Measurements from ENCODE around the gene FRMD5.
A peak's percentile ranks its signal among the peaks of the same experiment; 100 is the strongest.
"Not testable (repeated sequence)": the region's sequence is repeated elsewhere in the genome, so short reads cannot be mapped to it uniquely, and the experiment has no call there.

The FRMD5 gene

DNA sequence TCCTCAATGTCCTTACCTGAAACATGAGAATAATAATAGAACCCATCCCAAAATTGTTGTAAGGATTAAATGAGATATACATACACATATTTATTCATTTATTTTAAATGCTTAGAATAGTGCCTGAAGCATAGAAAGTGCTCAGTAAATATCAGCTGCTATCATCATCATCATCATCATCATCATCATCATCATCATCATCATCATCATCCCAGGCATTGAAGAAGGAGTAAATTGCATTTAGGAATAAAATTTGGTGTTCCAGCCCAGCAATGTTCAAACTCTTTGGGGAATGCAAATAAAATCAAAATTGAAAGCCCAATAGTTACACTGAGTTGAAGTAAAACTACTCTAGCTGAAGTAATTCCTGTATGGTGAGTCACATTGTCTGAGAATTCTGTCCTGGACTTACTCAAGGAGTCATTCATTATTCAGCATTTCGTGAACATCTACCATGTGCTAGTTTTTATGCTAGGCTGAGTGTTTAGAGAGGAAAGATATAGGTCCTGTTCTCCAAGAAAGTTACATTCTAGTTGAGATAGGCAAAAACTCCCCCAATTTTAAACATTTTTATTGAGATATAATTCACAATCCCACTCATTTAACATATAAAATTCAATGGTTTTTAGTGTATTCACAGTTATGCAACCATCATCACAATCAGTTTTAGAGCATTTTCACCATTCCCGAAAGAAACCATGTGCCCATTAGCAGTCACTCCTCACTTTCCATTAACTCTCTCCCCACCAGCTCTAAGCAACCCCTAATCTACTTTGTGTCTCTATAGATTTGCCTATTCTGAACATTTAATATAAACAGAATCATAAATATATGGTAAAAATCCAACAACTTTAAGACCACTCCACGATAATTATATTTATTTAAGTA lies 107.2 kb downstream of the FRMD5 start:
- no peak for DNase-seq

DNA sequence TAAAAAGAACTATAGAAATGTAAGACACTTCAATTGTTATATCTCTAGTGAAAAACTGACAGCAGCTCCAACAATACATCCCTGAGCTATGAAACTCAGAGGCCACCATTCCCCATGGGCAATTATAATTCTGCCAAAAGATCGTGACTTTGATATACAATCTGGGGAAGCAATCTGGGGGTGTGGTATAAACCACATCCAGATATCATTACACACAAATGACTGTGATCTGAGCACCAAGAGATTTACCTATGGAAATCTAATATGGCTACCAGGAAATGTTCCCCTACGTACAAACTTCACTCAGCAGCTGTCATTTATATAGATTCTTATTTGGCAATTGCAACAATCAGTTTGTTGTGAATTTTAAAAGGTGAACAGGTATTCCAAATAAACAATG lies 110.3 kb downstream of the FRMD5 start:
- DNase-seq = no peak

DNA sequence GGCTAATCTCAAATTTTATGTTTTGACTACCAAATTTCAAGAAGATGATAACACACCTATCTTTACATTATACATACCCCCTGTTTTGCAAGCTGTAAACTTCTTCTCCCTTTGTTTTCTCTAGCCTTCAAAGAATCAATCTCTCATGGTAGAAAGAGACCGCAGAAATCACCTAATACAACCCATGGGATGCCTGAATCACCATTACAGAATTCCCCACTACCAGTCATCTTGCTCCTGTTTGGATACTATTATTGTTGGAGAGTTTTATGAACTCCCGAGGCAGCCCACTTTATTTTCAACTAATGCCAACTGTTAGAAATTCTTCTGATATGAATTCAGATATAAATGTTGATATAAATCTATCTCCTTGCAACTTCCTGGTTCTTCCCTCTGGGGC lies 110.9 kb downstream of the FRMD5 start:
- DNase-seq = no peak

DNA sequence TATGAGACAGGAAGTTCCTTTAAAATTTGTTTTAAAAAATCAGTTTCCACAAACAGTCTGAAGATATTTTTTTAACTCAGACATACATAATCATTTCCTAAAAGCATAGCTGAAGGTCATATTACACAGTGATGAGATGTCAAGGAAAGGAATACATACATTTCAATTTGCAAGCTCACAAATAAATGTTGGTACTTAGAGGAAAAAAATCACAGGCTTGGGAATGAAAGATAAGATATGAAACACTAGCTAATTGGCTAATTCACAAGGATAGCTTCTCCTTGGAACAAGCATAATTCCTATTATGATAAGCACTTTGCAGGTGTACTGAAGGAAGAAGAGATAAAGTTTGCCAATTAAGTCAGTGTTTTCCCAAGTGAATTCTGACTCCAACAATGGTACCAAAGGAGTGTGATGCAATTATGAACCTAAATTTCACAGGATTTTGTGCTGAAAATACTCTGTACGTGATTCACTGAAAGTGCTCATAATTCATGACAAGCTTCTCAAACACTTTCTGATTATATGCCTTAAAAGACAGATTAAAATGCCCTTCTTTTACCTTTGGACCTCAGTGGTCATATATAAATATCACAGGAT lies 112.4 kb downstream of the FRMD5 start:
- DNase-seq = no peak

DNA sequence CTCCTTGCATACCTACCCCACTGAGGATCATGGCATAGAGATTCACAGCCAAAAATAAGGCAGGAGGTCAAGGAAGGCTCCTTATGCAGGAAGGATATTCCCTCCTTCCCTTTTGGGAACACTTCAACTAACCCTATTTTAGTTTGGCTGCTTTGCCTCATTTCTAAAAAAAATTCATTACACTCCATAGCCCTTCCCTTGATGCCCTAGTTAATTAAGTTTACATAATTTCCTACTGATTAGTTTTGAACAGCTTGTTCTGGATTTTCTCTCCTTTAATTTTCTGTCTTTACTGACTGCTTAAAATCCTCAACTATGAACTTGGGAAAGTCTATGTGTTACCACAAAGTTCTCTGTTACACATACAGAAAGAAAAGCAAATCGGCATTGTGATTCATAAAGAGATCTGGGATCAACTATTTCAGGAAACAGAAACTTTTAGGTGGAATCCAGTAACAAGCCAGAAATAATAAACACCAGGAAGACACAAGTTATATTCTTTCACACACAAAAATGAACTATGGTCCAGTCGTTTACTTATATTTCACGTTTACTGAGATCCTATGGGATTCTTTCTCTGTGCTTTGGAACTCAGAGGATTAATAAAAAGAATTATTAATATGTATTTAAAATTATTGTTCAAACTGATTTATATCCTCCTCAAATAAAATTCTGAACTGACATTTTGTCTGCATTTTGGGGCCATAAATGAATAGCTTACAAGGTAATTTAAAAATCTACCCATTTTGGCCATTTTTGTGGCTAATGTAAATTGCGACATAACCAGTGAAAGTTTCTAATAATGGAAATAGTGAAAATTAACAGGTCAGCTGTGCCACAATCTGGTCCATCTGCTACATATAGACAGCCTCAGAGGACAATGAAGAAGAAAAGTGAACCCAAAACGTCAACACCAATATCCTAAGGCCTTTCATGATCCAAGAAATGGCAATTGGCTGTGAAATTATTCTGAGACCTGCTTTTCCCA lies 113.8 kb downstream of the FRMD5 start:
- DNase-seq = no peak

GRCh38 chr15:44075535-44075934 lies 119.5 kb downstream of the FRMD5 start:
- no peak for DNase-seq

DNA sequence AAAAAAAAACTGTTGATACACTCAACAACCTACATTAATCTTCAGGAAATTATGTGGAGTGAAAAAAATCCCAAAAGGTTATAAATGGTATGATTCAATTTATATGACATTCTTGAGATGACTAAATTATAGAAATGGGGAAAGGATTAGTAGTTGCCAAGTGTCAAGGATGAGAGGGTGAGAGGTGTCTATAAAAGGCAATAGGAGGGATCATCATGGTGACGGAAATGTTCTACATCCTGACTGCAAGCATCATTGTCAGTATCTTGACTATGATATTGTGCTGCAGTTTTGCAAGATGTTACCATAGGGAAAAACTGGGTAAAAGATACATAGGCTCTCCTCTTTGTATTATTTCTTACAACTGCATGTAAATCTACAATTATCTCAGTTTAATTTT lies 125.6 kb downstream of the FRMD5 start:
- DNase-seq = no peak

DNA sequence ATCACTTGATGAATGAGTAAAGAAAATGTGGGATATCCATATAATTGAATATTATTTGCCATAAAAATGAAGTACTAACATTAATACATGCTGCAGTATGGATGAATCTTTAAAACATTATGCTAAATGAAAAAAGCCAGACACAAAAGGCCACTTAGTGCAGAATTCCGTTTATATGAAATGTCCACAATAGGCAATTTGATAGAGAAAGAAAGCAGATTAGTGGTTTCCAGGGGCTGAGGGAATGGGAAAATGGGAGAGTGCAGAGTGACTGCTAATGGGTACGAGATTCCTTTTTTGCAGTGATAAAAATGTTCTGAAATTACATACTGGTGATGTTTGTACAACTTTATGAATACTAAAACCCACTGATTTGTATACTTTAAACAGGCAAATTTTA lies 126.7 kb downstream of the FRMD5 start:
- no peak for DNase-seq

DNA sequence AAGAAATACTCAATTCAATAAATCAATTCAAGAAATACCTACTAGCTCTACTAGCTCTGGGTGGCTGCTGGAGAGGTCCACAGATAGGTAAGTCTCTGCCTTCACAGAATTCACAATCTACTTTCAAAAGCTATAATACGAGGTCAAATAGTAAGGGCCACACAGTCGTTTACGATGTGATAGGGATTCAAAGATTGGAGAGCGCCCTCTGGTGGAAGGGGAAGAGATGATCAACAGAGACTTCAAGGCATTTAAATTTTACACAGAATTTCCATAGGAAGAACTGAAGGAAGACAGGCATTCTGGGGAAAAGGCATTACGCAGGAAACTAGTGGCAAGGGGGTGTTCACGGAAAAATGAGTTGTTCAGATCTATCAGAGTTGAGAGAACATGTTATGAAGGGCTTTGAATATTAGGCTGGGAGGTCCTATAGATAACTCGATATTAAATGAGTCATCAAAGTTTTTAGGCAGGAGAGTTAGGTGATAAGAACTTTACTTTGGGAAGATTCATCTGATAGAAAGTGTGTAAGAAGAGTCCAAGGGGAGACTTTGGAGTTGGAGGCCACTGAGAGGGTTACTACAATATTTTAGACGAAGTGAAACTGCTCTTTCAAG lies 128.8 kb downstream of the FRMD5 start:
- DNase-seq = peak; percentile 39 to 72

DNA sequence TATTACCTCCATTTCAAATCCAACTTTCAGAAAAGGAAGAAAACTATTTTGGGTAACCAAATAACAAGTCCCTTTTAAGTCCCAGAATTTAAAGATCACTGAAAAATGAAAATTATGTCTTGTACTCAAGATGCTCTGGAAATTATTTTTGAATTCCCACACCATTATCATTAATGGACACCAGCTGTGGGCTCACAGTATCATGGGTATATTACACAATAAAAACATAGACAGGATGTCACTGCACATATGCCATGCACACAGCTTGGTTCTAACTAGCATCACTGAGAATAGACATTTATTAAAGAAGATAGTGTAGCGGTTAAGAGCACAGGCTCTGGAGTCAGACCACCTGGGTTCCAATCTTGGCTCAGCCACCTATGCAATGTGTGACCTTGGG lies 130.4 kb downstream of the FRMD5 start:
- DNase-seq = no peak

GRCh38 chr15:44058126-44058525 lies 136.9 kb downstream of the FRMD5 start:
- DNase-seq = no peak

DNA sequence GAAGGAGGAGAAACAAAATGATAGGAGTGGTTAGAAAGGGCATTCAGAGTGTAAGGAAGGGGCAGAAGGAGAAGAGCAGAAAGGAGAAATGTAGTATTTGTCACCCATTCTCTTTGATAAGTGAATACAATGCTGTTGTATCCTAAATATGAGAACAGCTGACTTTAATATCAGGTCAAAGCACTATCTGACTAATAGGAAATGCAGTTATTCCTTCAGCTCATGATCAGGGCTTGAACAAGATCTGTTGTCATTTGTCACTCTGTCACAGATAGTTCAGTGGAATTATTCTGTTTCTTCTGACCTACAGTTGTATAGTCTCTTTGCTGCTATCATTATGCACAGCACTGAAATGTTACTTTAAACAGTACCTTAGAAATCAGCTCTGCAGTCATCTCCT lies 149.4 kb downstream of the FRMD5 start:
- no peak for DNase-seq

DNA sequence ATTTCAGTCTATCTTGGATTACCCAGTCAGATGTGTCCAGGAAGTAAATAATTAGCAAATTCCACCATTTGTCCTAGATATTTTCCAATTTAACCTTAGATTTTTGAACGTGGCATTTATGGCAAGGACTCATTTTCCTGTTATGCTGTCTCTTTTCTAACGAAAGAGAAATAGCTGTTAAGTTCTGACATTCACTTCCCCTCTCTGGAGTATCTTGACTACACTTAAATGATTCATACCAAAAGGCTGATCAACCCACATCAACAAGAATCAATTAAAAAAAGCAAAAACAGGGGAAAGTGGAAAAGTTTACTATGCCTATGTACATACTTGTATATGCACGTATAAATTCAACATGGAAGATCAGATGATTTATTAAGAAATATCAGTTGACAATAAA lies 149.9 kb downstream of the FRMD5 start:
- no peak for DNase-seq

GRCh38 chr15:44038755-44039191 lies 156.3 kb downstream of the FRMD5 start:
- DNase-seq = no peak

- no peak for DNase-seq
Measured at GRCh38 chr15:44035781-44036699, 159.0 kb downstream of the FRMD5 start.

DNA sequence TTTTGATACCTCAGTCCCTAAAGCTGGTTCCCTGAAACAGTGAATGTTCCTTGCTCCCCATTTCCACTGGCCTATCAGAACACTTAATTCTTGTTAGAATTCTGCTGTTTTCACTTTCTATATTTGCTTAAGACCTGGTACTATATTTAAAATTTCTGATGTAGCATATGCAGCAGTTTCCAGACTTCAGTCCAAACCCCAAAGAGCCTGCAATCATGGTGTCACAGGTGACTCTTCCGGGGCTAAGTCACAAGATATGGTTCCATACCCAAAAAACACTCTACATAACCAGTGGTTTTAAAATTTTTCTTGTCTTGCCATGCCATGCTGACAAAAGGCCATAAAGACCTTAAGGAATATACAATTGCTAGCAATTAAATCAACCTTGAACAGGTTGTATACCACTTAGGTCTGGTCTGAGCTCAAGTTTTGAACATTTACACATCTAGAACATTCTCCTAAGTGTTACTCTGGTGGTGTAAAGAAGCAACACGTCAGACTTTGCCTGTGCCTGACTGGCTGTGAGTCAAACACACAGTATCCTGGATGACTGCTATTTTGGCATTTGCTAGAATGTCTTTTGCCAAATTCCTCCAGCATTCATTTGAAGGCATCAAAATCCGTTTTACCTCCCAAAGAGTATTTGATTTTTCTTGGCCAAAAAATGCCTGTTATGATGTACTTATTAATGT lies 160.0 kb downstream of the FRMD5 start:
- no peak for DNase-seq

GRCh38 chr15:44034334-44034733 lies 160.7 kb downstream of the FRMD5 start:
- DNase-seq = no peak

DNA sequence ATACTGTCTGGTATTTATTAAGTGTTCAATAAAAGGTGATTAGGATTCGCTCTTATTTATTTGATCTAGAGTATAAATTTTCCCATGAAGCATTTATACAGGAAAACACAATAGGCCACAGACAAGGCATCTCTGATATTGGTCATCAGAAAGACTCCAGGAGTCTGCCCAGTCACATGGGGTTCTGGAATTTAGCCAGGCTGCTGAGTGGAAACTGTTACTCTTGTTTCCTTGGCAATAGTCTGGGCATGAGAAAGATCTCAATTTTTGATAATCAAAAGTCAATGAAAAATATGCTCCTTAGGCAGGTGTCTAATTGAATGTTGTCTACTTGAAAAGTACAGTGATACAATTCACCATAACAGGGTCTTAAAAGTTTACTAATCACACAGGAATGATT lies 161.2 kb downstream of the FRMD5 start:
- no peak for DNase-seq

GRCh38 chr15:44032820-44033219 lies 162.3 kb downstream of the FRMD5 start:
- not testable (repeated sequence) for DNase-seq

DNA sequence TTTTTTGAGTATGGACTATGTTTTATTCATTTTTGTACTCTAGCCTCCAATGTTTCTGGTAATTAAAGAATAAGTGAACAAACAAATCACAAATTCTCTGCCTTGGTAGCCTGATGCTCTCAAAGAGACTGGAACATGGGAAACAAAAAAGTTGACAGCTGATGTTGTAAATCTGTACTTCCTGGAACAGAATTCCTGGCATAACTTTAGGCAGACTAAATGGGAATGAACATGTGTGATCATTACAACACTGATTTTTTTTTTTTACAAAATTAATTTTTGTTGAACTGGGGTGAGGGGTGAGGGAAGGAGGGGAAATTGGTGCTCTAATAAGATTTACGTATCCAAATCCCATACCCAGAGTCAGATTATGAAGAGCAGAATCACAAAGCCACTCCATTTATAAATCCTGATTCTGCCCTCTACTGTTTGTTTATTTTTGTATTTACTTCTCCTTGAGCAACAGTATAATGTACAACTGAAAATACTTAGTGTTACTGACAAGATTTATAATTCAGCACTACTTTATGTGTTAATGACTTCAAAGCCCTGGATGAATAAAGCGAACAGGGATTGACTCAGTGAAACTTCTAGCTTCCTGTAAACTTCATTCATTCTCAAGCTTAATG lies 165.0 kb downstream of the FRMD5 start:
- DNase-seq = no peak

GRCh38 chr15:44029003-44029402 lies 166.1 kb downstream of the FRMD5 start:
- DNase-seq = no peak

Data from SHP77 (cell line).